Measurements from ENCODE around the gene SPTBN1.

DNA sequence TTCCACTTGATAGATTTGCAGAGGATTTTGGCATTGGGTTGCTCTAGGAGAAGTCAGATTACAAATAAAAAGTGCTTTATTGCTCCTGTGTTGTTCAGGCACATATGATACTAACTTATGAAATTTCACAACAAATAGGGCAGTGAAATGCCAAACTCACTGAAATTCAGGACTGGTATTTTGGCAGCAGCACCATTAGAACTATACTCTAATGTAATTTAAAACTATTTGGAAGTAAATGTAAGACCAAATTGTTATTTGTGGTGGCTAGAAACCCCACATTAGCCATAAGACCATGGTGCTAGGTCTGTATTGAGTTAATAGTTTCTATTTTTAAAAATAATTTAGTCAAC lies 57.2 kb downstream of the SPTBN1 start:
- TF ChIP-seq, protein P1, sequence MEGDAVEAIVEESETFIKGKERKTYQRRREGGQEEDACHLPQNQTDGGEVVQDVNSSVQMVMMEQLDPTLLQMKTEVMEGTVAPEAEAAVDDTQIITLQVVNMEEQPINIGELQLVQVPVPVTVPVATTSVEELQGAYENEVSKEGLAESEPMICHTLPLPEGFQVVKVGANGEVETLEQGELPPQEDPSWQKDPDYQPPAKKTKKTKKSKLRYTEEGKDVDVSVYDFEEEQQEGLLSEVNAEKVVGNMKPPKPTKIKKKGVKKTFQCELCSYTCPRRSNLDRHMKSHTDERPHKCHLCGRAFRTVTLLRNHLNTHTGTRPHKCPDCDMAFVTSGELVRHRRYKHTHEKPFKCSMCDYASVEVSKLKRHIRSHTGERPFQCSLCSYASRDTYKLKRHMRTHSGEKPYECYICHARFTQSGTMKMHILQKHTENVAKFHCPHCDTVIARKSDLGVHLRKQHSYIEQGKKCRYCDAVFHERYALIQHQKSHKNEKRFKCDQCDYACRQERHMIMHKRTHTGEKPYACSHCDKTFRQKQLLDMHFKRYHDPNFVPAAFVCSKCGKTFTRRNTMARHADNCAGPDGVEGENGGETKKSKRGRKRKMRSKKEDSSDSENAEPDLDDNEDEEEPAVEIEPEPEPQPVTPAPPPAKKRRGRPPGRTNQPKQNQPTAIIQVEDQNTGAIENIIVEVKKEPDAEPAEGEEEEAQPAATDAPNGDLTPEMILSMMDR (conservative IDR thresholded peaks at IDR 0.05) = no peak
- TF ChIP-seq ZFX (IDR thresholded peaks at IDR 0.05) = no peak

Data from C4-2B (cell line).